ENCODE measurements around the gene ZNF595. TPM values are rescaled to one million over a fixed set of nuclear protein-coding genes. Genes with fewer than 3 reads are reported as not detected.
"Not testable (repeated sequence)": the region's sequence is repeated elsewhere in the genome, so short reads cannot be mapped to it uniquely, and the experiment has no call there.

The ZNF595 gene
- total RNA-seq, result 5.0 and 6.1 TPM in 2 replicates

GRCh38 chr4:52804-53479 lies at the start of gene ZNF595:
Gene ZNF595, plus strand, starts transcription at chr4:53321. Its CDS starts 168 bp downstream, at chr4:53489.
- intact Hi-C loops (cut with micrococcal nuclease), result not testable (repeated sequence)

DNA sequence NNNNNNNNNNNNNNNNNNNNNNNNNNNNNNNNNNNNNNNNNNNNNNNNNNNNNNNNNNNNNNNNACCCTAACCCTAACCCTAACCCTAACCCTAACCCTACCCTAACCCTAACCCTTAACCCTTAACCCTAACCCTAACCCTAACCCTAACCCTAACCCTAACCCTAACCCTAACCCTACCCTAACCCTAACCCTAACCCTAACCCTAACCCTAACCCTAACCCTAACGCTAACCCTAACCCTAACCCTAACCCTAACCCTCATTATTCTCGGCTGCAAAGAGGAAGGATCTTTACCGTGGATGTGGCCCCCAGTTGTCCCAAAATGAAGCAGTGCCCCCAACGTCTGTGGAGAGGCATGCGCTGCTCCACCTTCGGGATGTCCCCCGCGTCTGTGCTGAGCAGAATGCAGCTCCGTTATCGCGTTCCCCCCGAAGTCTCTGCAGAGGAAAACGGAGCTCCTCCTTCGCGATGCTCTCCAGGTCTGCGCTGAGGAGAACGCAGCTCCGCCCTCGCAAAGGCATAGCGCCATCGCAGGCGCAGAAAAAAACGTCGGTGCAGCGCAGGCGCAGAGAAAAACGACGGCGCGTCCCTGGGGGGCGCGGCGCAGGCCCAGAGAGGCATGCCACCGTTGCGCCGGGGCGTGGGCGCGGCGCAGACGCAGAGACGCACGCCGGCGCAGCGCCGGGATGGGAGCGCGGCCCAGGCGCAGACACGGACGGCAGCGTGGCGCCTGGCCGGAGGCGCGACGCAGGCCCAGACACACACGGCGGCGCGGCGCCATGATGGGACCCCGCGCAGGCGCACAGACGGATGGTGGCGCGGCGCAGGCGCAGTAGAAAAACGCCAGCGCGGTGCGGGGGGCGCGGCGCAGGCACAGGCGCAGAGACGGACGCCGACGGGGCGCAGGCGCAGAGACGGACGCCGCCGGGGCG lies 42.9 kb upstream of the ZNF595 start:
- intact Hi-C loops (cut with micrococcal nuclease), result not testable (repeated sequence)

GRCh38 chr4:11095-11815 lies 41.9 kb upstream of the ZNF595 start:
- intact Hi-C loops (cut with micrococcal nuclease), result not testable (repeated sequence)

DNA sequence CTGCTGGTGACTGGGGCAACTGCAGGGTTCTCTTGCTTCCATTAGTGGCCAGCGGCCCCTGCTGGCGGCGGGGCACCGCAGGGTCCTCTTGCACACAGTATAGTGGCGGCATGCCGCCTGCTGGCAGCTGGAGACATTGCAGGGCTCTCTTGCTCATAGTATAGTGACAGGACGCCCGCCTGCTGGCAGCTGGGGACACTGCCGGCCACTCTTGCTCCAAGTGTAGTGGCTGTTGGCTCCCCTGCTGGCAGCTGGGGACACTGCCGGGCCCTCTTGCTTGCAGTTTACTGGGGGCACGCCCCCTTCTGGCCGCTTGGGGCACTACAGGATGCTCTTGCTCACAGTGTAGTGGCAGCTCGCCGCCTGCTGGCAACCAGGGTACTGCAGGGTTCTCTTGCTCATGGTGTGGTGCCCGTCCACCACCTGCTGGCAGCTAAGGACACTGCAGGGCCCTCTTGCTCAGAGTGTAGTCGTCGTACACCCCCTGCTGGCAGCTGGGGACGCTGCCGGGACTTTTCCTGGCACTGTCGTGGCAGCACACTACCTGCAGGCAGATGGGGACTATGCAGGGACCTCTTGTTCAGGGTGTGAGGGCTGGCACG lies 41.2 kb upstream of the ZNF595 start:
- intact Hi-C loops (cut with micrococcal nuclease), result not testable (repeated sequence)

- intact Hi-C loops (cut with micrococcal nuclease), result not testable (repeated sequence)
Observed at GRCh38 chr4:18128-18527, 35.0 kb upstream of the ZNF595 start.

- intact Hi-C loops (cut with micrococcal nuclease), result not testable (repeated sequence)
Observed at GRCh38 chr4:18589-18988, 34.5 kb upstream of the ZNF595 start.

- intact Hi-C loops (cut with micrococcal nuclease), result not testable (repeated sequence)
Observed at GRCh38 chr4:22882-23281, 30.2 kb upstream of the ZNF595 start.

- intact Hi-C loops (cut with micrococcal nuclease), result not testable (repeated sequence)
Observed at GRCh38 chr4:24359-24758, 28.8 kb upstream of the ZNF595 start.

DNA sequence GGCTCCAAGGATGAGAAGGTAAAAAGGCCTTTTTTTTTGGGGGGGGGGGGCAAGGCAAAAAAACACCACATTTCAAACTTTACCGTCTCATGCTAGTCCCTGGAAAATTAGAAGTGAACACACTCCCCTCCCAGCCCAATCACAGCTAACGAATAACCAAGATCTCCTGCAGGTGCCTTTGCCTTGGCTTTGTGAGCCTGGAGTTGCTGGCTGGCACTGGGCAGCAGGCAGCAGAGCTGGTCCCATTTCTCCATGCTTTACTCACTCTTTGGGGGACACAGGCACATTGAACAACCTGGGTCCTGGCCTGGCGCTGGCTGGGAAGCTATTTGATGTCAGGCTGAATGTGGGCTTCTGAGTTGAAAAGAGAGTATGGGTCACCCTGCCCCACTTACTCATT lies 25.6 kb upstream of the ZNF595 start:
- intact Hi-C loops (cut with micrococcal nuclease), result not testable (repeated sequence)

GRCh38 chr4:28767-29542 lies 24.2 kb upstream of the ZNF595 start:
- intact Hi-C loops (cut with micrococcal nuclease), result not testable (repeated sequence)

DNA sequence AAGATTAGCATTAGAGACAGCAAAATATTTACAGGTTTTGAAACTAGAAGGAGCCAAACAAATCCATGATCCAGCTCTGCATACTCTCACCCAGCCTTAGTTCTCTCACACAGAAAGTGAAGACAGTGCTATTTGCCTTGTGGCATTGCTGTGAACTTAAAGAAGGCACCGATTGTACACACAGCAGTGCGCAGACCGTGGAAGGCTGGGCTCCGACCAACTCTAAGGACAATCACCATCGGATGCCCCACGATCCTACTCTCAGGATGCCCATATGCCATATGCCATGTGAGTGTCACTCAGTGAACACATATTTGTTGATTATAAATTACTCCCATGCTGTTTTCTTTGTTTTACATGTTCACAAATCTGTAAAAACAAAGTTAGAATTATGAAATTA lies 19.8 kb upstream of the ZNF595 start:
- intact Hi-C loops (cut with micrococcal nuclease), result not testable (repeated sequence)

- intact Hi-C loops (cut with micrococcal nuclease), result not testable (repeated sequence)
Observed at GRCh38 chr4:36559-37415, 16.3 kb upstream of the ZNF595 start.

DNA sequence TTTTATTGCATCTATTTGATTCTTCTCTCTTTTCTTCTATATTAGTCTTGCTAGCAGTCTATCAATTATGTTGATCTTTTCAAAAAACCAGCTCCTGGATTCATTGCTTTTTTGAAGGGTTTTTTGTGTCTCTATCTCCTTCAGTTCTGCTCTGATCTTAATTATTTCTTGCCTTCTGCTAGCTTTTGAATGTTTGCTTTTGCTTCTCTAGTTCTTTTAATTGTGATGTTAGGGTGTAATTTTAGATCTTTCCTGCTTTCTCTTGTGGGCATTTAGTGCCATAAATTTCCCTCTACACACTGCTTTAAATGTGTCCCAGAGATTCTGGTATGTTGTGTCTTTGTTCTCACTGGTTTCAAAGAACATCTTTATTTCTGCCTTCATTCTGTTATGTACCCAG lies 14.9 kb upstream of the ZNF595 start:
- intact Hi-C loops (cut with micrococcal nuclease), result not testable (repeated sequence)

- intact Hi-C loops (cut with micrococcal nuclease), result not testable (repeated sequence)
Observed at GRCh38 chr4:43375-43774, 9.7 kb upstream of the ZNF595 start.

- intact Hi-C loops (cut with micrococcal nuclease), result not testable (repeated sequence)
Observed at GRCh38 chr4:51253-51652, 1.9 kb upstream of the ZNF595 start.

GRCh38 chr4:51655-52277 lies 1.4 kb upstream of the ZNF595 start:
- intact Hi-C loops (cut with micrococcal nuclease), result not testable (repeated sequence)

DNA sequence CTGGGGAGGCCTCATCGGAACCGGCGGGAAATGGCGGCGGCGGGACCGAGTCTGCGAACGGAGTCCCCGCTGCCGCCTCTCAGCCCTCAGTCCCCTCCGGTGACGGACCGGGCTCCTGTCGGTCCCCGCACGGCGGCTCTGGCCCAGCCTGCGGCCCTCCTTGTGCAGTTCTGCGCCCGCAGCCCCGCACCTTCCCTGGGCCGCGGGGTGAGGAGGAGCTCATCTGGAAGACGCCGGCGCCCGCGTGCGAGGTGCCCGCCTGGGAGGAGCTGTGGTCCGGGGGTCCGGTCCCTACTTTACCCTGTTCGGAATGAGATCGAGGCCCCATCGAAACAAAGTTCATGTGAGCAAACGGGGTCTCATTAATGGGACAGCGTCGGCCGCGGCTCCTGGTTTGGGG lies 400 bp downstream of the ZNF595 start:
- intact Hi-C loops (cut with micrococcal nuclease), result not testable (repeated sequence)

DNA sequence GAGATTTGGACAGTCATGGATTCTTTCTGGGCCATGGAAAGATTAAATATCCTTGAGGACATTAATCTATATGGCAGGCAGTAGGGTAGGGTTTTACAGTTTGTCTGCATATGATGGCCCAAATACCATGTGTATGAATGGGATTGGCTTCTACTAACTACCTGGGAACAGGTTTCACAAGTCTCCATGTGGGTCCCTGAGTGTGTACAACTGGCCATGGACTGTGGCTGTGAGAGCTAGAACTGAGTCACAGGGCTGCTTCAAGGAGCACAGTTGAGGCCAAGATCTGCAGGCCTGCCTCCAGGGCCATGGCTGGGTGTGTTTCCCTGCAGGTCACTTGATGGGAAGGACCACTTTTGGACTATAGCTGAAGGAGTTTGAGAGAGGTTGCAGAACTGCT lies 11.6 kb downstream of the ZNF595 start:
- intact Hi-C loops (cut with micrococcal nuclease), result not testable (repeated sequence)

GRCh38 chr4:71830-72229 lies 18.7 kb downstream of the ZNF595 start:
- intact Hi-C loops (cut with micrococcal nuclease), result no loop called here

Data from T-helper 2 cell treated with Interferon-gamma antibody and Interleukin-4, amounts not matched to agents 100 ng/mL and 5 ng/mL, for 36 hours (primary cell).